Measurements from ENCODE around the gene JAK2.

JAK2 gene

GRCh38 chr9:4955836-4956235, 29.2 kb upstream of the JAK2 start:
- Histone ChIP-seq H3K4me1 (ENCODE audit: control insufficient read depth, insufficient read depth, low read length) (no peaks in the 10 kb centered on the region), H3K4me3 (ENCODE audit: low read depth, low read length) (no peak overlapping the region), H3K36me3 (ENCODE audit: control insufficient read depth in 2 of 2, insufficient read depth in 1 of 2, low read length in 2 of 2) (no peaks in the 10 kb centered on the region), H3K9me3 (ENCODE audit: control insufficient read depth, insufficient read depth, low read depth, low read length) (no peaks in the 10 kb centered on the region), H3K27ac (ENCODE audit: extremely low read depth, low read depth, low read length) (no peak overlapping the region)
- POLR2A ChIA-PET, result no interaction called here
- TF ChIP-seq ZNF280C (tag by site-specific recombination; IDR thresholded peaks at IDR 0.05), result no peak
- TF ChIP-seq ZNF202 (tag by site-specific recombination; IDR thresholded peaks at IDR 0.05; ENCODE audit: borderline replicate concordance), result no peak
- no peak for TF ChIP-seq ZNF394 (tag by site-specific recombination; IDR thresholded peaks at IDR 0.05; ENCODE audit: borderline replicate concordance)
- TF ChIP-seq ZSCAN30 (tag by site-specific recombination; IDR thresholded peaks at IDR 0.05), result no peak
- TF ChIP-seq ZNF354C (tag by site-specific recombination; IDR thresholded peaks at IDR 0.05; ENCODE audit: borderline replicate concordance, low read depth), result no peak
- no peak for TF ChIP-seq ZNF37A (tag by site-specific recombination; IDR thresholded peaks at IDR 0.05)
- TF ChIP-seq ZNF629 (tag by site-specific recombination; IDR thresholded peaks at IDR 0.05), result no peak
- no peak for TF ChIP-seq ZNF843 (tag by site-specific recombination; IDR thresholded peaks at IDR 0.05)
- TF ChIP-seq ZNF791 (tag by site-specific recombination; IDR thresholded peaks at IDR 0.05), result no peak
- TF ChIP-seq ZNF132 (tag by site-specific recombination; IDR thresholded peaks at IDR 0.05; ENCODE audit: borderline replicate concordance), result no peak
- TF ChIP-seq ZNF292 (tag by site-specific recombination; IDR thresholded peaks at IDR 0.05; ENCODE audit: borderline replicate concordance, low read depth), result no peak
- TF ChIP-seq ZNF280D (tag by site-specific recombination; IDR thresholded peaks at IDR 0.05), result no peak
- no peak for TF ChIP-seq ZNF530 (tag by site-specific recombination; IDR thresholded peaks at IDR 0.05; ENCODE audit: low read depth)
- TF ChIP-seq ZNF112 (tag by site-specific recombination; IDR thresholded peaks at IDR 0.05), result no peak
- CTCF ChIA-PET, result interaction anchor here (0.7 kb wide), 1 partner anchor 17 kb away, joined by 3 read pairs; no protein-coding TSS in a partner anchor

GRCh38 chr9:4959031-4959430, 26.0 kb upstream of the JAK2 start:
- no peaks in the 10 kb centered on the region for H3K4me1 ChIP-seq (ENCODE audit: control insufficient read depth, insufficient read depth, low read length)
- ChIA-PET POLR2A (no interaction called here), CTCF (interaction anchor here (0.6 kb wide), 2 partner anchors 34 to 254 kb away, joined by 3 read pairs; no protein-coding TSS in a partner anchor)
- H3K36me3 ChIP-seq (ENCODE audit: control insufficient read depth in 2 of 2, insufficient read depth in 1 of 2, low read length in 2 of 2), result no peaks in the 10 kb centered on the region
- no peaks in the 10 kb centered on the region for H3K9me3 ChIP-seq (ENCODE audit: control insufficient read depth, insufficient read depth, low read depth, low read length)
- no peak overlapping the region for H3K27ac ChIP-seq (ENCODE audit: extremely low read depth, low read depth, low read length)
- H3K4me3 ChIP-seq (ENCODE audit: low read depth, low read length), result no peak overlapping the region
- no peak for TF ChIP-seq ZNF768 (tag by site-specific recombination; IDR thresholded peaks at IDR 0.05)
- no peak for TF ChIP-seq ZNF624 (tag by site-specific recombination; IDR thresholded peaks at IDR 0.05)
- TF ChIP-seq ZNF792 (tag by site-specific recombination; IDR thresholded peaks at IDR 0.05), result no peak
- TF ChIP-seq ZFP37 (tag by site-specific recombination; IDR thresholded peaks at IDR 0.05), result no peak
- no peak for TF ChIP-seq PBX3 (CRISPR knock-in tag; IDR thresholded peaks at IDR 0.05)
